OCI-LY1 (cell line): ENCODE measurements around the gene PAX6.

ENCODE experiments used
- H2AFZ ChIP-seq: fragments of 200-600 bp; sonication (generic), shearing (Covaris generic); 2 replicates; pipeline ENCODE4 v1.6.0; 2014; ENCODE audit warnings: antibody characterized with exemption, mild to moderate bottlenecking, low read length
- H3F3A ChIP-seq: fragments of 200-600 bp; sonication (generic), shearing (Covaris generic); 2 replicates; pipeline ENCODE4 v1.6.0; 2014; ENCODE audit warnings: mild to moderate bottlenecking, antibody characterized with exemption, low read length, moderate library complexity; ENCODE audit not compliant: insufficient read depth
- H3K27ac ChIP-seq: fragments of 200-600 bp; sonication (generic); 2 replicates; pipeline ENCODE4 v1.5.1; 2014; ENCODE audit warnings: low read length, mixed run types, mild to moderate bottlenecking, low read depth; ENCODE audit not compliant: poor library complexity, severe bottlenecking
- H3K27me3 ChIP-seq: fragments of 200-600 bp; sonication (generic); 2 replicates; pipeline ENCODE4 v1.6.0; 2014; ENCODE audit warnings: antibody characterized with exemption, mild to moderate bottlenecking, low read length, moderate library complexity; ENCODE audit not compliant: insufficient read depth
- H3K36me3 ChIP-seq: fragments of 200-600 bp; sonication (generic); 2 replicates; pipeline ENCODE4 v1.6.1; 2014; ENCODE audit warnings: mild to moderate bottlenecking, antibody characterized with exemption, low read length, moderate library complexity, mixed read lengths; ENCODE audit not compliant: insufficient read depth
- H3K4me1 ChIP-seq: fragments of 200-600 bp; sonication (generic); 2 replicates; pipeline ENCODE4 v1.5.1; 2014; ENCODE audit warnings: mild to moderate bottlenecking, low read length, moderate library complexity; ENCODE audit not compliant: insufficient read depth, severe bottlenecking
- H3K4me2 ChIP-seq: fragments of 200-600 bp; sonication (generic), shearing (Covaris generic); 2 replicates; pipeline ENCODE4 v1.6.1; 2014; ENCODE audit warnings: low read length
- H3K4me3 ChIP-seq: fragments of 200-600 bp; sonication (generic); 2 replicates; pipeline ENCODE4 v1.5.1; 2014; ENCODE audit warnings: low read length, low read depth, mild to moderate bottlenecking, mixed read lengths; ENCODE audit not compliant: poor library complexity, severe bottlenecking
- H3K79me2 ChIP-seq: fragments of 200-600 bp; shearing (Covaris generic); 2 replicates; pipeline ENCODE4 v1.6.1; 2016; ENCODE audit warnings: mixed run types, low read length, mixed read lengths; ENCODE audit not compliant: insufficient read depth
- H3K9ac ChIP-seq: fragments of 200-600 bp; sonication (generic), shearing (Covaris generic); 2 replicates; pipeline ENCODE4 v1.6.1; 2014; ENCODE audit warnings: mild to moderate bottlenecking, low read length, mixed read lengths
- H3K9me2 ChIP-seq: fragments of 200-600 bp; sonication (generic), shearing (Covaris generic); 2 replicates; pipeline ENCODE4 v1.6.1; 2014; ENCODE audit warnings: low read depth, mild to moderate bottlenecking, low read length, mixed read lengths
- H3K9me3 ChIP-seq: fragments of 200-600 bp; shearing (Covaris generic); 2 replicates; pipeline ENCODE4 v1.6.1; 2014; ENCODE audit warnings: low read length, mixed read lengths
- H4K20me1 ChIP-seq: fragments of 200-600 bp; sonication (generic), shearing (Covaris generic); 2 replicates; pipeline ENCODE4 v1.6.0; 2016; ENCODE audit warnings: mild to moderate bottlenecking, low read length; ENCODE audit not compliant: insufficient read depth
- CTCF ChIP-seq: fragments of 200-600 bp; sonication (generic), shearing (Covaris generic); IDR thresholded peaks from 2 replicates; pipeline ENCODE4 v1.5.1; 2017; ENCODE audit warnings: mild to moderate bottlenecking, antibody characterized with exemption, low read length, moderate library complexity, mixed read lengths
- EZH2 ChIP-seq: fragments of 200-600 bp; sonication (generic), shearing (Covaris generic); IDR thresholded peaks from 2 replicates; pipeline ENCODE4 v1.8.0; 2017; ENCODE audit warnings: borderline replicate concordance, mixed run types, mild to moderate bottlenecking, antibody characterized with exemption, low read length, moderate library complexity, mixed read lengths

The PAX6 gene

GRCh38 chr11:31740131-31740530 is 71.0 kb downstream of the PAX6 start:
- no peaks in the 10 kb centered on the region for H3K79me2 ChIP-seq

More at GRCh38 chr11:31740131-31740530, 71.0 kb downstream of the PAX6 start:
- Histone ChIP-seq H3K9me2 (no peaks in the 10 kb centered on the region), H3K4me2 (no peak overlapping the region), H3K27ac (no peak overlapping the region), H3K9me3 (no peaks in the 10 kb centered on the region), H4K20me1 (no peaks in the 10 kb centered on the region), H3K36me3 (no peaks in the 10 kb centered on the region), H2AFZ (no peak overlapping the region), H3K4me1 (no peaks in the 10 kb centered on the region), H3K9ac (no peak overlapping the region), H3K4me3 (no peak overlapping the region), H3F3A (no peaks in the 10 kb centered on the region), H3K27me3 (no peaks in the 10 kb centered on the region)
- TF ChIP-seq CTCF (no peak), EZH2 (no peak)
